H1 (cell line): ENCODE measurements around the gene KLHDC1. TPM values are rescaled to one million over a fixed set of nuclear protein-coding genes. Genes with fewer than 3 reads are reported as not detected.

Experiments used
- CTCF ChIA-PET: fragments of 300-600 bp; sonication (Branson Sonifier 250); formaldehyde crosslinking; loops from one replicate; lab custom pipeline; 2021; ENCODE audit not compliant: partially characterized antibody; lab: Charles Lee
- POLR2A ChIA-PET: fragments of 300-600 bp; sonication (Branson Sonifier 250); formaldehyde crosslinking; loops from one replicate; lab custom pipeline; 2021; ENCODE audit warnings: inconsistent platforms; ENCODE audit not compliant: partially characterized antibody; lab: Charles Lee
- DNase-seq, 2 experiments: peaks; one replicate each; pipeline versions ENCODE4 v3.0.0 to v3.0.0-alpha.2; 2010 to 2022; ENCODE audit warnings: low spot score in 2 of 2, low read depth in 1 of 2, mixed read lengths in 1 of 2
- FAIRE-seq: peaks from 2 replicates; lab custom pipeline; 2011; peaks lifted over from hg19 to GRCh38; lab: Jason Lieb, UNC
- H2AFZ ChIP-seq: 2 replicates; pipeline ENCODE4 v1.8.1; 2012; ENCODE audit warnings: low read length, inconsistent platforms
- H2AK5ac ChIP-seq: 2 replicates; pipeline ENCODE4 v1.6.1; 2013; ENCODE audit warnings: low read depth, low read length
- H2BK120ac ChIP-seq: replicated peaks from 2 replicates; pipeline ENCODE3; 2013; ENCODE audit warnings: low read depth, low read length, inconsistent platforms
- H2BK12ac ChIP-seq: 2 replicates; pipeline ENCODE4 v1.6.1; 2013; ENCODE audit warnings: low read depth, low read length
- H2BK15ac ChIP-seq: 2 replicates; pipeline ENCODE4 v1.6.1; 2013; ENCODE audit warnings: low read length
- H2BK20ac ChIP-seq: 2 replicates; pipeline ENCODE4 v1.6.1; 2013; ENCODE audit warnings: low read length
- H2BK5ac ChIP-seq: 2 replicates; pipeline ENCODE4 v1.6.1; 2013; ENCODE audit warnings: low read depth, low read length
- H3K14ac ChIP-seq: 2 replicates; pipeline ENCODE4 v1.6.1; 2013; ENCODE audit warnings: inconsistent platforms; ENCODE audit not compliant: insufficient read length
- H3K18ac ChIP-seq: 2 replicates; pipeline ENCODE4 v1.6.1; 2013; ENCODE audit warnings: low read length; ENCODE audit errors: extremely low read depth
- H3K23ac ChIP-seq: 2 replicates; pipeline ENCODE4 v1.6.1; 2013; ENCODE audit warnings: inconsistent platforms; ENCODE audit not compliant: insufficient read length
- H3K23me2 ChIP-seq: 2 replicates; pipeline ENCODE4 v1.6.1; 2013; ENCODE audit warnings: low read depth, low read length
- H3K27ac ChIP-seq: 2 replicates; pipeline ENCODE4 v1.6.1; 2011; ENCODE audit warnings: low read depth, low read length, inconsistent platforms
- H3K27me3 ChIP-seq, 4 experiments: replicated peaks in 1 of 4; 1 replicate in 1 of 4; 2 replicates in 3 of 4; pipeline versions ENCODE4 v1.6.1 to v1.8.1; 2011 to 2013; ENCODE audit warnings: low read length in 3 of 4, mild to moderate bottlenecking in 3 of 4, inconsistent platforms in 2 of 4, mixed read lengths in 2 of 4, moderate library complexity in 1 of 4; ENCODE audit not compliant: control insufficient read depth in 3 of 4, insufficient read depth in 3 of 4; ENCODE audit errors: extremely low read depth in 1 of 4
- H3K36me3 ChIP-seq, 4 experiments: 2 replicates each; pipeline versions ENCODE4 v1.6.1 to v1.8.1; 2011 to 2013; ENCODE audit warnings: mild to moderate bottlenecking in 4 of 4, low read length in 3 of 4, moderate library complexity in 2 of 4, control low read depth in 1 of 4, inconsistent platforms in 1 of 4; ENCODE audit not compliant: insufficient read depth in 4 of 4, control insufficient read depth in 2 of 4
- H3K4ac ChIP-seq: replicated peaks from 2 replicates; pipeline ENCODE3; 2013; ENCODE audit warnings: low read length, low read depth, mixed read lengths, inconsistent platforms; ENCODE audit not compliant: insufficient read length
- H3K4me1 ChIP-seq, 4 experiments: replicated peaks in 1 of 4; 1 replicate in 1 of 4; 2 replicates in 3 of 4; pipeline versions ENCODE4 v1.6.1 to v1.8.1; 2011 to 2013; ENCODE audit warnings: low read length in 3 of 4, inconsistent platforms in 2 of 4, mixed read lengths in 1 of 4; ENCODE audit not compliant: insufficient read depth in 4 of 4, control insufficient read depth in 3 of 4
- H3K4me2 ChIP-seq, 2 experiments: 2 replicates each; pipeline versions ENCODE4 v1.6.1 to v1.8.1; 2011 to 2013; ENCODE audit warnings: low read depth in 2 of 2, low read length in 2 of 2, control low read depth in 1 of 2, inconsistent platforms in 1 of 2, mild to moderate bottlenecking in 1 of 2; ENCODE audit not compliant: insufficient read depth in 1 of 2
- H3K4me3 ChIP-seq, 4 experiments: fragments of 200-600, 300-600 bp in 1 of 4; sonication (generic), shearing (Covaris generic), sonication (Bioruptor Twin) in 1 of 4; 2 replicates each; pipeline versions ENCODE4 v1.5.1 to v1.8.1; 2011 to 2016; ENCODE audit warnings: low read length in 4 of 4, low read depth in 3 of 4, control low read depth in 2 of 4, inconsistent platforms in 2 of 4, mild to moderate bottlenecking in 2 of 4, mixed read lengths in 1 of 4, moderate library complexity in 1 of 4; ENCODE audit not compliant: insufficient read depth in 2 of 4; ENCODE audit errors: extremely low read depth in 1 of 4
- H3K56ac ChIP-seq: replicated peaks from 2 replicates; pipeline ENCODE3; 2013; ENCODE audit warnings: low read depth, mild to moderate bottlenecking, mixed read lengths, low read length, inconsistent platforms; ENCODE audit not compliant: insufficient read length
- H3K79me1 ChIP-seq: 2 replicates; pipeline ENCODE4 v1.6.1; 2013; ENCODE audit warnings: low read depth, low read length, control low read depth
- H3K79me2 ChIP-seq, 2 experiments: 2 replicates each; pipeline versions ENCODE4 v1.6.1 to v1.8.1; 2012 to 2013; ENCODE audit warnings: low read length in 2 of 2, mild to moderate bottlenecking in 2 of 2, inconsistent platforms in 1 of 2; ENCODE audit not compliant: insufficient read depth in 2 of 2, control insufficient read depth in 1 of 2
- H3K9ac ChIP-seq, 4 experiments: replicated peaks in 1 of 4; 1 replicate in 1 of 4; 2 replicates in 3 of 4; pipeline versions ENCODE4 v1.6.1 to v1.8.1; 2011 to 2013; ENCODE audit warnings: low read depth in 3 of 4, low read length in 3 of 4, control low read depth in 2 of 4, mild to moderate bottlenecking in 2 of 4, moderate library complexity in 2 of 4, inconsistent platforms in 1 of 4; ENCODE audit errors: extremely low read depth in 1 of 4
- H3K9me3 ChIP-seq, 2 experiments: 2 replicates each; pipeline versions ENCODE4 v1.6.1 to v1.8.1; 2012 to 2013; ENCODE audit warnings: mild to moderate bottlenecking in 2 of 2, moderate library complexity in 2 of 2, control low read depth in 1 of 2, inconsistent platforms in 1 of 2, low read depth in 1 of 2, low read length in 1 of 2, mixed read lengths in 1 of 2; ENCODE audit not compliant: insufficient read depth in 2 of 2
- H4K20me1 ChIP-seq, 2 experiments: replicated peaks in 1 of 2; 2 replicates each; pipeline versions ENCODE3 to v1.8.1; 2011 to 2013; ENCODE audit warnings: inconsistent platforms in 2 of 2, low read length in 2 of 2, mild to moderate bottlenecking in 1 of 2; ENCODE audit not compliant: insufficient read depth in 2 of 2, control insufficient read depth in 1 of 2
- H4K5ac ChIP-seq: 2 replicates; pipeline ENCODE4 v1.6.1; 2013; ENCODE audit warnings: low read length, low read depth, mixed read lengths, inconsistent platforms; ENCODE audit not compliant: insufficient read length
- H4K8ac ChIP-seq: 2 replicates; pipeline ENCODE4 v1.8.0; 2013; ENCODE audit warnings: mild to moderate bottlenecking, moderate library complexity, low read length, inconsistent platforms; ENCODE audit not compliant: insufficient read depth; ENCODE audit errors: extremely low read depth
- H4K91ac ChIP-seq: replicated peaks from 2 replicates; pipeline ENCODE3; 2013; ENCODE audit warnings: low read length, mixed read lengths, inconsistent platforms; ENCODE audit not compliant: insufficient read length
- BRCA1 ChIP-seq: IDR thresholded peaks from 2 replicates; pipeline ENCODE4 v1.6.1; 2012; ENCODE audit warnings: low read depth, low read length, improper control_type of control experiment
- CHD2 ChIP-seq: IDR thresholded peaks from 2 replicates; pipeline ENCODE4 v1.6.1; 2012; ENCODE audit warnings: low read length, improper control_type of control experiment
- EGR1 ChIP-seq: IDR thresholded peaks from 2 replicates; pipeline ENCODE4 v1.6.1; 2011; ENCODE audit warnings: low read depth, low read length, borderline replicate concordance
- HDAC6 ChIP-seq: IDR thresholded peaks from one replicate; pipeline ENCODE4 v1.7.1; 2012; ENCODE audit warnings: low read depth, mild to moderate bottlenecking, inconsistent platforms, low read length, moderate library complexity
- NANOG ChIP-seq: IDR thresholded peaks from 2 replicates; pipeline ENCODE4 v1.6.1; 2011; ENCODE audit warnings: low read length, low read depth, mild to moderate bottlenecking, inconsistent platforms; ENCODE audit not compliant: insufficient read depth, poor library complexity, severe bottlenecking
- RFX5 ChIP-seq: IDR thresholded peaks from 2 replicates; pipeline ENCODE4 v1.6.1; 2011; ENCODE audit warnings: low read depth, low read length, improper control_type of control experiment, borderline replicate concordance
- TAF1 ChIP-seq: IDR thresholded peaks from 2 replicates; pipeline ENCODE4 v1.6.1; 2011; ENCODE audit warnings: mild to moderate bottlenecking, low read depth, low read length
- TBP ChIP-seq: IDR thresholded peaks from 2 replicates; pipeline ENCODE4 v1.6.1; 2011; ENCODE audit warnings: low read depth, low read length, improper control_type of control experiment
- WGBS, 2 experiments: shearing (Covaris generic) in 1 of 2; methylation state at CpG; one replicate each; pipeline versions ENCODE4 v1.1.6 to v1.1.7; 2013 to 2015; ENCODE audit warnings: low lambda C conversion rate in 2 of 2, mixed read lengths in 2 of 2, inconsistent platforms in 1 of 2, low coverage in 1 of 2, missing lambda C conversion rate in 1 of 2; ENCODE audit not compliant: insufficient replicate concordance in 2 of 2, insufficient coverage in 1 of 2, insufficient read length in 1 of 2; ENCODE audit errors: extremely low coverage in 1 of 2, missing lambda C conversion rate in 1 of 2; 5-methylcytosine and 5-hydroxymethylcytosine counted together
- polyA plus RNA-seq, 7 experiments: library from polyadenylated mRNA; depleted of rRNA in 3 of 7; stranded (reverse) in 5 of 7; unstranded in 2 of 7; fragments of >200 nt in 5 of 7; fragments of 200-250 nt in 2 of 7; gene quantifications; 1 replicate in 5 of 7; 2 replicates in 1 of 7; 4 replicates in 1 of 7; pipeline versions ENCODE4 v1.2.1 to v1.2.3, GENCODE V29; 2011 to 2013; ENCODE audit warnings: missing spikeins in 2 of 7, mixed read lengths in 2 of 7
- total RNA-seq: library from RNA; stranded (reverse); fragmentation: NEBNext Ultra II Directional; extraction: Animal tissue kit (Norgen Biotek cat#: 25700); gene quantifications from 2 replicates; pipeline ENCODE4 v1.2.1, GENCODE V29; 2021
- TF ChIP-seq, protein P1 (sequence below): IDR thresholded peaks from 2 replicates; pipeline ENCODE4 v1.6.1; 2012; ENCODE audit warnings: inconsistent platforms
- TF ChIP-seq, protein P2 (sequence below), 3 experiments: IDR thresholded peaks; 1 replicate in 2 of 3; 2 replicates in 1 of 3; pipeline versions ENCODE4 v1.5.1 to v1.6.1; 2011; ENCODE audit warnings: low read length in 3 of 3, mild to moderate bottlenecking in 3 of 3, inconsistent platforms in 2 of 3, low read depth in 1 of 3, moderate library complexity in 1 of 3; ENCODE audit not compliant: insufficient read depth in 1 of 3; ENCODE audit errors: control extremely low read depth in 1 of 3

KLHDC1 gene
- total and polyA plus RNA-seq, 2 of the 8 experiments (the other 6 are each of a cell fraction or from before 2014, with no cell fraction given), result 0.08 TPM; not detected in 1

DNA sequence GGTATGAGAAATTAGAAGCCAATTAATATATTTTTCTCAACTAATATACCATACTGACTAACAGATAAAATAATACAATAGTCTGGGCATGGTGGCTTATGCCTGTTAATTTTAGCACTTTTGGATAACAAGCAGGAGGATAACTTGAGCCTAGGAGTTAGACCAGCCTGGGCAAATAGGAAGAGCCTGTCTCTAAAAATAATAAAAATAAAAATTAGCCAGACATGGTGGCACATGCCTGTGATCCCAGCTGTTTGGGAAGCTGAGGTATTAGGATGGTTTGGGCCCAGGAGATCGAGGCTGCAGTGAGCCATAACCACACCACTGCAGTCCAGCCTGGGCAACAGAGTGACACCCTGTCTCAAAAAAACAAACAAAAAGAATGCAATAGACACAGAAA, 99.7 kb downstream of the KLHDC1 start:
- ChIA-PET CTCF (interaction anchor here (1.0 kb wide), 1 partner anchor 310 kb away, joined by 3 read pairs; no protein-coding TSS in a partner anchor), POLR2A (interaction anchor here (1.1 kb wide), 1 partner anchor 13 kb away, joined by 5 read pairs; no protein-coding TSS in a partner anchor)
- Histone ChIP-seq H3K36me3 (peaks cover 8 to 56% (median 26%) of the 10 kb centered on the region in 4 experiments), H2AK5ac (no peak overlapping the region), H2BK120ac (no peak overlapping the region), H3K79me2 (no peaks in the 10 kb centered on the region), H3K27me3 (no peaks in the 10 kb centered on the region), H3K23ac (no peak overlapping the region), H4K91ac (no peak overlapping the region), H4K5ac (no peak overlapping the region), H3K4me2 (no peak overlapping the region), H3K27ac (no peak overlapping the region), H3K18ac (no peak overlapping the region), H4K20me1 (no peaks in the 10 kb centered on the region), H3K14ac (no peak overlapping the region), H2BK12ac (no peak overlapping the region), H3K4me3 (no peak overlapping the region), H3K79me1 (no peaks in the 10 kb centered on the region), H3K23me2 (no peaks in the 10 kb centered on the region), H3K4ac (no peak overlapping the region), H3K4me1 (no peaks in the 10 kb centered on the region), H2AFZ (no peak overlapping the region), H3K56ac (no peak overlapping the region), H4K8ac (no peak overlapping the region), H3K9ac (no peak overlapping the region), H2BK15ac (no peak overlapping the region), H2BK5ac (no peak overlapping the region), H3K9me3 (no peaks in the 10 kb centered on the region), H2BK20ac (no peak overlapping the region)
- FAIRE-seq, result no peak
- WGBS, 2 experiments, result 0% methylated on average over 1 of the region's 1 CpG; no CpG with 5 or more reads in 1 of the 2 experiments
- no peak for DNase-seq
- TF ChIP-seq CHD2, result no peak
- no peak for TF ChIP-seq NANOG
- TF ChIP-seq BRCA1, result no peak
- no peak for TF ChIP-seq RFX5
- no peak for TF ChIP-seq TBP
- no peak for TF ChIP-seq HDAC6
- TF ChIP-seq EGR1, result no peak
- no peak for TF ChIP-seq TAF1
- TF ChIP-seq, protein P1, sequence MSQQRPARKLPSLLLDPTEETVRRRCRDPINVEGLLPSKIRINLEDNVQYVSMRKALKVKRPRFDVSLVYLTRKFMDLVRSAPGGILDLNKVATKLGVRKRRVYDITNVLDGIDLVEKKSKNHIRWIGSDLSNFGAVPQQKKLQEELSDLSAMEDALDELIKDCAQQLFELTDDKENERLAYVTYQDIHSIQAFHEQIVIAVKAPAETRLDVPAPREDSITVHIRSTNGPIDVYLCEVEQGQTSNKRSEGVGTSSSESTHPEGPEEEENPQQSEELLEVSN, result no peak
- TF ChIP-seq, protein P2, sequence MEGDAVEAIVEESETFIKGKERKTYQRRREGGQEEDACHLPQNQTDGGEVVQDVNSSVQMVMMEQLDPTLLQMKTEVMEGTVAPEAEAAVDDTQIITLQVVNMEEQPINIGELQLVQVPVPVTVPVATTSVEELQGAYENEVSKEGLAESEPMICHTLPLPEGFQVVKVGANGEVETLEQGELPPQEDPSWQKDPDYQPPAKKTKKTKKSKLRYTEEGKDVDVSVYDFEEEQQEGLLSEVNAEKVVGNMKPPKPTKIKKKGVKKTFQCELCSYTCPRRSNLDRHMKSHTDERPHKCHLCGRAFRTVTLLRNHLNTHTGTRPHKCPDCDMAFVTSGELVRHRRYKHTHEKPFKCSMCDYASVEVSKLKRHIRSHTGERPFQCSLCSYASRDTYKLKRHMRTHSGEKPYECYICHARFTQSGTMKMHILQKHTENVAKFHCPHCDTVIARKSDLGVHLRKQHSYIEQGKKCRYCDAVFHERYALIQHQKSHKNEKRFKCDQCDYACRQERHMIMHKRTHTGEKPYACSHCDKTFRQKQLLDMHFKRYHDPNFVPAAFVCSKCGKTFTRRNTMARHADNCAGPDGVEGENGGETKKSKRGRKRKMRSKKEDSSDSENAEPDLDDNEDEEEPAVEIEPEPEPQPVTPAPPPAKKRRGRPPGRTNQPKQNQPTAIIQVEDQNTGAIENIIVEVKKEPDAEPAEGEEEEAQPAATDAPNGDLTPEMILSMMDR (IDR thresholded peaks at IDR 0.05; ENCODE audit: control extremely low read depth in 1 of 3, insufficient read depth in 1 of 3, low read depth in 1 of 3, low read length in 3 of 3), result no peak
